Measurements from ENCODE around the gene CCDC83. TPM values are rescaled to one million over a fixed set of nuclear protein-coding genes. Genes with fewer than 3 reads are reported as not detected.

The CCDC83 gene
- polyA plus RNA-seq, 1 of the 3 experiments (the other 2 are of a cell fraction), result not detected

DNA sequence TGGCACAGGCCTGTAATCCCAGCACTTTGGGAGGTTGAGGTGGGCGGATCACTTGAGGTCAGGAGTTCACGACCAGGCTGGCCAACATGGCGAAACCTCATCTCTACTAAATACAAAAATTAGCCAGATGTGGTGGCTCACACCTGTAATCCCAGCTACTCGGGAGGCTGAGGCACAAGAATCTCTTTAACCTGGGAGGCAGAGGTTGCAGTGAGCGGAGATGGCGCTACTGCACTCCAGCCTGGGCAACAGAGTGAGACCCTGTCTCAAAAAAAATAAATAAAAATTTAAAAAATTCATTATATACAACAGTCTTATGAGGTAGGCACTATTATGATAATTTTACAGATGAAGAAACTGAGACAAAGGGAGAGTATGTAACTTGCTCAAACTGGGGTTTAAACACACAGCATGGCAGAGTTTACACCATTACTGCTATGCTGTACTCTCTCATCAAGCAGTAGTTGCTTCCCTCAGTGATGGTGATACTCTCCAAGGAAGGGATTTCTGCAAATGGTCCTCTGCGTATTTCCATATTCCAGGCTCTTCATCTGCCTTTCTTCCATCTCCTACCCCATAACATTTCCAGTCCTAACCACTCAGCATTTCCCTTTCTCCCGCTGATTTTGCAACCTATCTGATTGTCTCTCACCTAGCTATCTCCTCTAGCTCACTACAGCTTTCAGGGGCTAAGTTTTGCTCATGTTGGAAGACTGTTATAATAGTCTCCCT, 95.3 kb downstream of the CCDC83 start:
- ChIA-PET POLR2A (no interaction called here), CTCF (interaction anchor here (0.8 kb wide), 1 partner anchor 96 kb away, joined by 3 read pairs; no protein-coding TSS in a partner anchor)
- H3K9ac ChIP-seq, result no peak overlapping the region
- peaks cover 6 to 21% of the 10 kb centered on the region in 2 experiments for H3K36me3 ChIP-seq (replicated peaks in 1 of 2; ENCODE audit: control insufficient read depth in 1 of 2, insufficient read depth in 2 of 2, low read length in 1 of 2)
- DNase-seq, result no peak
- WGBS (ENCODE audit: low lambda C conversion rate), result 96% methylated on average over 8 of the region's 8 CpGs
- peaks cover 29% of the 10 kb centered on the region for H3F3A ChIP-seq (replicated peaks; ENCODE audit: insufficient read depth)
- no peaks in the 10 kb centered on the region for H3K9me3 ChIP-seq
- H3K27me3 ChIP-seq (ENCODE audit: insufficient read depth), result no peaks in the 10 kb centered on the region
- no peak overlapping the region for H3K27ac ChIP-seq (ENCODE audit: low read depth in 2 of 2, low read length in 1 of 2)
- no peak overlapping the region for H2AFZ ChIP-seq (ENCODE audit: low read depth)
- H4K20me1 ChIP-seq (ENCODE audit: insufficient read depth), result no peaks in the 10 kb centered on the region
- no peak overlapping the region for H3K4me2 ChIP-seq
- H3K79me2 ChIP-seq (ENCODE audit: insufficient read depth), result no peaks in the 10 kb centered on the region
- TF ChIP-seq, protein P1, sequence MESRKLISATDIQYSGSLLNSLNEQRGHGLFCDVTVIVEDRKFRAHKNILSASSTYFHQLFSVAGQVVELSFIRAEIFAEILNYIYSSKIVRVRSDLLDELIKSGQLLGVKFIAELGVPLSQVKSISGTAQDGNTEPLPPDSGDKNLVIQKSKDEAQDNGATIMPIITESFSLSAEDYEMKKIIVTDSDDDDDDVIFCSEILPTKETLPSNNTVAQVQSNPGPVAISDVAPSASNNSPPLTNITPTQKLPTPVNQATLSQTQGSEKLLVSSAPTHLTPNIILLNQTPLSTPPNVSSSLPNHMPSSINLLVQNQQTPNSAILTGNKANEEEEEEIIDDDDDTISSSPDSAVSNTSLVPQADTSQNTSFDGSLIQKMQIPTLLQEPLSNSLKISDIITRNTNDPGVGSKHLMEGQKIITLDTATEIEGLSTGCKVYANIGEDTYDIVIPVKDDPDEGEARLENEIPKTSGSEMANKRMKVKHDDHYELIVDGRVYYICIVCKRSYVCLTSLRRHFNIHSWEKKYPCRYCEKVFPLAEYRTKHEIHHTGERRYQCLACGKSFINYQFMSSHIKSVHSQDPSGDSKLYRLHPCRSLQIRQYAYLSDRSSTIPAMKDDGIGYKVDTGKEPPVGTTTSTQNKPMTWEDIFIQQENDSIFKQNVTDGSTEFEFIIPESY (IDR thresholded peaks at IDR 0.05; ENCODE audit: borderline replicate concordance, low read depth), result no peak
- TF ChIP-seq NFIC (IDR thresholded peaks at IDR 0.05; ENCODE audit: borderline replicate concordance) (no peak), IRF3 (IDR thresholded peaks at IDR 0.05; ENCODE audit: low read depth, low read length) (no peak), TAF1 (IDR thresholded peaks at IDR 0.05; ENCODE audit: borderline replicate concordance, low read depth, low read length) (no peak), RFX5 (IDR thresholded peaks at IDR 0.05; ENCODE audit: low read length) (no peak), EP300 (IDR thresholded peaks at IDR 0.05; ENCODE audit: borderline replicate concordance in 1 of 2, low read depth in 1 of 2, low read length in 1 of 2) (no peak), FOSL2 (IDR thresholded peaks at IDR 0.05; ENCODE audit: borderline replicate concordance, low read depth) (no peak), ELF1 (IDR thresholded peaks at IDR 0.05) (no peak), REST (IDR thresholded peaks at IDR 0.05; ENCODE audit: low read depth, low read length) (no peak), YY1 (IDR thresholded peaks at IDR 0.05; ENCODE audit: low read depth) (no peak)
- TF ChIP-seq, protein P2, sequence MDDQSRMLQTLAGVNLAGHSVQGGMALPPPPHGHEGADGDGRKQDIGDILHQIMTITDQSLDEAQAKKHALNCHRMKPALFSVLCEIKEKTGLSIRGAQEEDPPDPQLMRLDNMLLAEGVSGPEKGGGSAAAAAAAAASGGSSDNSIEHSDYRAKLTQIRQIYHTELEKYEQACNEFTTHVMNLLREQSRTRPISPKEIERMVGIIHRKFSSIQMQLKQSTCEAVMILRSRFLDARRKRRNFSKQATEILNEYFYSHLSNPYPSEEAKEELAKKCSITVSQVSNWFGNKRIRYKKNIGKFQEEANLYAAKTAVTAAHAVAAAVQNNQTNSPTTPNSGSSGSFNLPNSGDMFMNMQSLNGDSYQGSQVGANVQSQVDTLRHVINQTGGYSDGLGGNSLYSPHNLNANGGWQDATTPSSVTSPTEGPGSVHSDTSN (IDR thresholded peaks at IDR 0.05), result no peak
- no peaks in the 10 kb centered on the region for H3K9me2 ChIP-seq
- H3K4me1 ChIP-seq (ENCODE audit: control insufficient read depth in 1 of 2, insufficient read depth in 2 of 2, low read depth in 1 of 2, low read length in 1 of 2), result peaks cover 0 to 10% of the 10 kb centered on the region in 2 experiments; a peak in 1 of 4 replicates
- no peak overlapping the region for H3K4me3 ChIP-seq (ENCODE audit: low read depth in 2 of 2, low read length in 1 of 2)
